WTC11 (cell line): ENCODE data around the gene THSD4.

Source experiments
- ATF1 ChIP-seq: sonication (generic); formaldehyde crosslinking; IDR thresholded peaks from 2 replicates; pipeline ENCODE4 v1.8.1; 2023; ENCODE audit warnings: mild to moderate bottlenecking, moderate library complexity, missing genetic modification reagents
- CTCF ChIP-seq: fragments of 200-600 bp; IDR thresholded peaks from 2 replicates; pipeline ENCODE4 v1.8.0; 2022; ENCODE audit warnings: antibody characterized with exemption
- E2F4 ChIP-seq: sonication (generic); formaldehyde crosslinking; IDR thresholded peaks from 2 replicates; pipeline ENCODE4 v1.8.1; 2022; ENCODE audit warnings: low read depth, mild to moderate bottlenecking, moderate library complexity, missing genetic modification reagents, borderline replicate concordance
- E2F5 ChIP-seq: sonication (generic); formaldehyde crosslinking; IDR thresholded peaks from 2 replicates; pipeline ENCODE4 v1.8.1; 2022; ENCODE audit warnings: mild to moderate bottlenecking, moderate library complexity, missing genetic modification reagents
- ELF4 ChIP-seq: sonication (generic); formaldehyde crosslinking; IDR thresholded peaks from 2 replicates; pipeline ENCODE4 v1.8.1; 2022; ENCODE audit warnings: low read depth, mild to moderate bottlenecking, moderate library complexity, missing genetic modification reagents
- FOXP1 ChIP-seq: sonication (generic); formaldehyde crosslinking; IDR thresholded peaks from 2 replicates; pipeline ENCODE4 v1.8.0; 2022; ENCODE audit warnings: missing genetic modification reagents, mild to moderate bottlenecking, moderate library complexity, borderline replicate concordance
- NFE2L1 ChIP-seq: sonication (generic); formaldehyde crosslinking; IDR thresholded peaks from 2 replicates; pipeline ENCODE4 v1.8.1; 2023; ENCODE audit warnings: missing genetic modification reagents
- NFYB ChIP-seq: sonication (generic); formaldehyde crosslinking; conservative IDR thresholded peaks from 2 replicates; pipeline ENCODE4 v1.8.0; 2022; ENCODE audit warnings: low read depth, missing genetic modification reagents
- NR2C2 ChIP-seq: sonication (generic); formaldehyde crosslinking; IDR thresholded peaks from 2 replicates; pipeline ENCODE4 v1.8.0; 2022; ENCODE audit warnings: mild to moderate bottlenecking, missing genetic modification reagents
- PREB ChIP-seq: sonication (generic); formaldehyde crosslinking; IDR thresholded peaks from 2 replicates; pipeline ENCODE4 v1.8.1; 2022; ENCODE audit warnings: mild to moderate bottlenecking, missing genetic modification reagents, moderate library complexity, borderline replicate concordance
- TCF7 ChIP-seq: sonication (generic); formaldehyde crosslinking; IDR thresholded peaks from 2 replicates; pipeline ENCODE4 v1.8.0; 2022; ENCODE audit warnings: mild to moderate bottlenecking, low read depth, missing genetic modification reagents, moderate library complexity
- ZNF232 ChIP-seq: sonication (generic); formaldehyde crosslinking; IDR thresholded peaks from 2 replicates; pipeline ENCODE4 v1.8.0; 2022; ENCODE audit warnings: mild to moderate bottlenecking, missing genetic modification reagents
- ZNF263 ChIP-seq: sonication (generic); formaldehyde crosslinking; IDR thresholded peaks from 2 replicates; pipeline ENCODE4 v1.8.1; 2022; ENCODE audit warnings: low read depth, mild to moderate bottlenecking, moderate library complexity, missing genetic modification reagents

- no peak for TF ChIP-seq CTCF
- no peak for TF ChIP-seq ATF1 (CRISPR knock-in tag)
- TF ChIP-seq NR2C2 (CRISPR knock-in tag): no peak
- TF ChIP-seq NFYB: no peak
- no peak for TF ChIP-seq NFE2L1 (CRISPR knock-in tag)
- no peak for TF ChIP-seq FOXP1
- no peak for TF ChIP-seq TCF7 (CRISPR knock-in tag)
- no peak for TF ChIP-seq E2F4
- no peak for TF ChIP-seq E2F5
- no peak for TF ChIP-seq PREB (CRISPR knock-in tag)
- no peak for TF ChIP-seq ELF4 (CRISPR knock-in tag)
- no peak for TF ChIP-seq ZNF263 (CRISPR knock-in tag)
- TF ChIP-seq ZNF232 (CRISPR knock-in tag): no peak
These were observed 358.5 kb downstream of the THSD4 start for GRCh38 chr15:71473751-71474150.
